ENCODE data around the gene CASK. TPM values are rescaled to one million over a fixed set of nuclear protein-coding genes. Genes with fewer than 3 reads are reported as not detected.

The CASK gene
- total and polyA plus RNA-seq, 2 experiments from 2014 or later = 82.9 to 95.7 TPM

- no peak overlapping the region for H3K4me3 ChIP-seq
- H3K27me3 ChIP-seq = no peaks in the 10 kb centered on the region
- H4K20me1 ChIP-seq (ENCODE audit: insufficient read depth, poor library complexity, severe bottlenecking) = no peaks in the 10 kb centered on the region
- 76% methylated on average over 6 of the region's 6 CpGs for WGBS (ENCODE audit: low lambda C conversion rate, missing lambda C conversion rate)
- H3K4me1 ChIP-seq (ENCODE audit: insufficient read depth) = no peaks in the 10 kb centered on the region
- H3K9me2 ChIP-seq (replicated peaks; ENCODE audit: insufficient read depth) = no peaks in the 10 kb centered on the region
- H3K79me2 ChIP-seq = peaks cover 45% of the 10 kb centered on the region
- no peak overlapping the region for H2AFZ ChIP-seq
- H3K4me2 ChIP-seq = no peak overlapping the region
- H3K36me3 ChIP-seq (replicated peaks; ENCODE audit: insufficient read depth, low read depth) = no peaks in the 10 kb centered on the region
- no peak overlapping the region for H3K27ac ChIP-seq
- peaks cover 7% of the 10 kb centered on the region for H3K9me3 ChIP-seq (ENCODE audit: low read depth)
- TF ChIP-seq EZH2 (IDR thresholded peaks at IDR 0.05; ENCODE audit: borderline replicate concordance) = no peak
- no peak for TF ChIP-seq EZH2phosphoT487 (IDR thresholded peaks at IDR 0.05; ENCODE audit: low read depth, severe bottlenecking, unreplicated experiment)
- no peak for TF ChIP-seq CTCF (IDR thresholded peaks at IDR 0.05; ENCODE audit: poor library complexity)
- no peak for DNase-seq (ENCODE audit: low spot score)
Measured at GRCh38 chrX:41837270-41837944, 85.9 kb downstream of the CASK start.

- Histone ChIP-seq H3K9me3 (ENCODE audit: low read depth) (no peaks in the 10 kb centered on the region), H3K4me1 (ENCODE audit: insufficient read depth) (no peaks in the 10 kb centered on the region), H3K36me3 (replicated peaks; ENCODE audit: insufficient read depth, low read depth) (no peaks in the 10 kb centered on the region), H2AFZ (no peak overlapping the region), H3K27me3 (no peaks in the 10 kb centered on the region), H3K4me2 (no peak overlapping the region), H4K20me1 (ENCODE audit: insufficient read depth, poor library complexity, severe bottlenecking) (peaks cover 3% of the 10 kb centered on the region), H3K27ac (no peak overlapping the region), H3K9me2 (replicated peaks; ENCODE audit: insufficient read depth) (no peaks in the 10 kb centered on the region), H3K4me3 (no peak overlapping the region), H3K79me2 (peaks cover 60% of the 10 kb centered on the region)
- WGBS (ENCODE audit: low lambda C conversion rate, missing lambda C conversion rate) = 77% methylated on average over 1 of the region's 1 CpG
- TF ChIP-seq CTCF (IDR thresholded peaks at IDR 0.05; ENCODE audit: poor library complexity) = no peak
- TF ChIP-seq EZH2 (IDR thresholded peaks at IDR 0.05; ENCODE audit: borderline replicate concordance) = no peak
- TF ChIP-seq EZH2phosphoT487 (IDR thresholded peaks at IDR 0.05; ENCODE audit: low read depth, severe bottlenecking, unreplicated experiment) = no peak
- no peak for DNase-seq (ENCODE audit: low spot score)
Measured at GRCh38 chrX:41828826-41829225, 94.5 kb downstream of the CASK start.

- H3K4me3 ChIP-seq = no peak overlapping the region
- peaks cover 3% of the 10 kb centered on the region for H4K20me1 ChIP-seq (ENCODE audit: insufficient read depth, poor library complexity, severe bottlenecking)
- no peaks in the 10 kb centered on the region for H3K4me1 ChIP-seq (ENCODE audit: insufficient read depth)
- no peak overlapping the region for H3K4me2 ChIP-seq
- no peaks in the 10 kb centered on the region for H3K36me3 ChIP-seq (replicated peaks; ENCODE audit: insufficient read depth, low read depth)
- no peaks in the 10 kb centered on the region for H3K27me3 ChIP-seq
- DNase-seq (ENCODE audit: low spot score) = no peak
- H3K27ac ChIP-seq = no peak overlapping the region
- H3K79me2 ChIP-seq = peaks cover 54% of the 10 kb centered on the region
- H3K9me2 ChIP-seq (replicated peaks; ENCODE audit: insufficient read depth) = no peaks in the 10 kb centered on the region
- TF ChIP-seq EZH2 (IDR thresholded peaks at IDR 0.05; ENCODE audit: borderline replicate concordance) (no peak), EZH2phosphoT487 (IDR thresholded peaks at IDR 0.05; ENCODE audit: low read depth, severe bottlenecking, unreplicated experiment) (no peak), CTCF (IDR thresholded peaks at IDR 0.05; ENCODE audit: poor library complexity) (no peak)
- H2AFZ ChIP-seq = no peak overlapping the region
- H3K9me3 ChIP-seq (ENCODE audit: low read depth) = no peaks in the 10 kb centered on the region
Measured at GRCh38 chrX:41827886-41828285, 95.5 kb downstream of the CASK start.
